Gastrocnemius medialis (tissue), 4 donors: ENCODE measurements around the gene UBE2V1. TPM values are rescaled to one million over a fixed set of nuclear protein-coding genes. Genes with fewer than 3 reads are reported as not detected.
"Not testable (repeated sequence)": the region's sequence is repeated elsewhere in the genome, so short reads cannot be mapped to it uniquely, and the experiment has no call there.

Source experiments
- ATAC-seq, 2 donors: fragments of 150-250 bp; one replicate each; pipeline ENCODE4 v1.9.1; 2016
- DNase-seq, 2 donors: peaks; one replicate each; pipeline ENCODE4 v3.0.0-alpha.2; 2019
- H3K27ac ChIP-seq, 4 donors: fragments of 200-600 bp; sonication (generic); 1 replicate in 1 of 4; 2 replicates in 3 of 4; pipeline ENCODE4 v1.5.1; 2016 to 2018; ENCODE audit warnings: mild to moderate bottlenecking in 2 of 4, moderate library complexity in 1 of 4
- H3K27me3 ChIP-seq, 3 donors: fragments of 200-600 bp; sonication (generic) in 2 of 3; 1 replicate in 1 of 3; 2 replicates in 2 of 3; pipeline versions ENCODE4 v1.5.1 to v1.6.0; 2016 to 2019; ENCODE audit warnings: mild to moderate bottlenecking in 1 of 3, moderate library complexity in 1 of 3
- H3K36me3 ChIP-seq, 2 donors: fragments of 200-600 bp; sonication (generic) in 1 of 2; one replicate each; pipeline ENCODE4 v1.5.1; 2017 to 2018
- H3K4me1 ChIP-seq, 2 donors: fragments of 200-600 bp; sonication (generic) in 1 of 2; one replicate each; pipeline ENCODE4 v1.5.1; 2016 to 2017; ENCODE audit warnings: mild to moderate bottlenecking in 2 of 2
- H3K4me3 ChIP-seq, 4 donors: fragments of 200-600 bp; sonication (generic) in 3 of 4; 1 replicate in 1 of 4; 2 replicates in 3 of 4; pipeline ENCODE4 v1.5.1; 2016 to 2019; ENCODE audit warnings: mild to moderate bottlenecking in 2 of 4
- H3K9me3 ChIP-seq, 3 donors: fragments of 200-600 bp; sonication (generic) in 2 of 3; 1 replicate in 1 of 3; 2 replicates in 2 of 3; pipeline ENCODE4 v1.5.1; 2016 to 2019
- CTCF ChIP-seq, 5 experiments: fragments of 450-650 bp in 3 of 5; fragments of 200-600 bp in 2 of 5; sonication (generic) in 2 of 5; IDR thresholded peaks in 4 of 5; conservative IDR thresholded peaks in 1 of 5; 1 replicate in 4 of 5; 2 replicates in 1 of 5; pipeline ENCODE4 v1.5.1; 2016 to 2019; ENCODE audit warnings: antibody characterized with exemption in 5 of 5, mild to moderate bottlenecking in 3 of 5, moderate library complexity in 3 of 5
- POLR2A ChIP-seq, 2 donors: fragments of 450-650 bp; IDR thresholded peaks; one replicate each; pipeline ENCODE4 v1.6.1; 2017; ENCODE audit warnings: antibody characterized with exemption in 2 of 2, mild to moderate bottlenecking in 2 of 2, moderate library complexity in 2 of 2
- in situ Hi-C, 4 donors: fragments of 200-750 bp; cut with MboI; loops; one replicate each; pipeline versions ENCODE4 v1.15.0 to v1.8.0; 2017; ENCODE audit warnings: low sequenced_read_pairs in 4 of 4
- intact Hi-C: fragments of 100-400 bp; cut with DNase I; formaldehyde crosslinking; loops from one replicate; pipeline ENCODE4 v1.15.1; 2023; ENCODE audit warnings: low total_unique reads
- total RNA-seq, 4 donors: library from RNA; depleted of rRNA; stranded (reverse); fragments of >200 nt; gene quantifications; one replicate each; pipeline versions ENCODE4 v1.1.0 to v1.2.3, GENCODE V29; 2016

UBE2V1 gene
- total RNA-seq, 4 donors from 2014 or later, result 37.6 to 58.5 (median 46.9) TPM

- DNase-seq, result peak; percentile 35 to 65
- ATAC-seq, result peak; percentile 15 to 35
- peaks cover 27 to 62% of the 10 kb centered on the region in 2 donors for H3K4me1 ChIP-seq
- no peak overlapping the region for H3K4me3 ChIP-seq
- intact Hi-C loops (no loop called here), in situ Hi-C loops (no loop called here)
- no peaks in the 10 kb centered on the region for H3K27me3 ChIP-seq
- no peak for TF ChIP-seq POLR2A (IDR thresholded peaks at IDR 0.05)
- peak in 4 of 5 experiments; percentile 13 to 36 (median 26) for TF ChIP-seq CTCF (IDR thresholded peaks at IDR 0.05 in 4 of 5, conservative IDR thresholded peaks at IDR 0.05 in 1 of 5)
- peak overlapping the region; percentile 85 to 96 (median 90) for H3K27ac ChIP-seq
- no peaks in the 10 kb centered on the region for H3K9me3 ChIP-seq
- H3K36me3 ChIP-seq, result peaks cover 0 to 10% of the 10 kb centered on the region in 2 donors
These were observed 25.8 kb upstream of the UBE2V1 start for GRCh38 chr20:50138479-50139393.

- Histone ChIP-seq H3K27ac (peak overlapping the region; percentile 85 to 96 (median 90)), H3K4me1 (peaks cover 32 to 67% of the 10 kb centered on the region in 2 donors), H3K4me3 (no peak overlapping the region), H3K36me3 (peaks cover 0 to 6% of the 10 kb centered on the region in 2 donors), H3K9me3 (no peaks in the 10 kb centered on the region), H3K27me3 (no peaks in the 10 kb centered on the region)
- intact Hi-C loops (no loop called here), in situ Hi-C loops (no loop called here)
- DNase-seq, result peak in 1 of 2 donors; percentile 54
- ATAC-seq, result peak; percentile 26 to 29
- TF ChIP-seq CTCF (IDR thresholded peaks at IDR 0.05 in 4 of 5, conservative IDR thresholded peaks at IDR 0.05 in 1 of 5) (no peak), POLR2A (IDR thresholded peaks at IDR 0.05) (no peak)
These were observed 25.1 kb upstream of the UBE2V1 start for GRCh38 chr20:50138120-50138478.

DNA sequence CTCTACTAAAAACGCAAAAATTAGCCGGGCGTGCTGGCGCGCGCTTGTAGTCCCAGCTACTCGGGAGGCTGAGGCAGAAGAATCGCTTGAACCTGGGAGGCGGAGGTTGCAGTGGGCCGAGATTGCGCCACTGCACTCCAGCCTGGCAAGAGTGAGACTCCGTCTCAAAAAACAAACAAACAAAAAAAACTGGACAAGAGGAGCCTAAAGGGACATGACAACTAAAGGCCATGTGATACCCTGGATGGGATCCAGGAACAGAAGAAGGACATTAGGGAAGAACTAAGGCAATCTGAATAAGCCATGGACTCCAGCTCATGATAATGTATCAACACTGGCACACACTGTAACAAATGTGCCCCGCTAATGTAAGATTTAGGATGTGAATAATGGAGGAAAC, 24.8 kb upstream of the UBE2V1 start:
- intact Hi-C loops, H3K9me3 ChIP-seq, H3K27me3 ChIP-seq, H3K36me3 ChIP-seq, in situ Hi-C loops: not testable (repeated sequence)
- Histone ChIP-seq H3K4me3 (peak overlapping the region in 1 of 4 donors; percentile 1), H3K27ac (peak overlapping the region; percentile 85 to 96 (median 90)), H3K4me1 (peaks cover 36 to 71% of the 10 kb centered on the region in 2 donors)
- DNase-seq, result peak; percentile 85 to 88
- ATAC-seq, result peak; percentile 67 to 84

- DNase-seq (peak in 1 of 2 donors; percentile 60), ATAC-seq (peak; percentile 34 to 58)
- peaks cover 42 to 78% of the 10 kb centered on the region in 2 donors for H3K4me1 ChIP-seq
- in situ Hi-C loops (no loop called here), intact Hi-C loops (no loop called here)
- peak overlapping the region; percentile 85 to 96 (median 90) for H3K27ac ChIP-seq
- H3K27me3 ChIP-seq, result no peaks in the 10 kb centered on the region
- peak overlapping the region in 1 of 4 donors; percentile 1 for H3K4me3 ChIP-seq
- no peaks in the 10 kb centered on the region for H3K9me3 ChIP-seq
- TF ChIP-seq CTCF (IDR thresholded peaks at IDR 0.05 in 4 of 5, conservative IDR thresholded peaks at IDR 0.05 in 1 of 5) (no peak), POLR2A (IDR thresholded peaks at IDR 0.05) (peak in 1 of 2 donors; percentile 33)
- H3K36me3 ChIP-seq, result no peaks in the 10 kb centered on the region
These were observed 24.1 kb upstream of the UBE2V1 start for GRCh38 chr20:50136822-50137599.

DNA sequence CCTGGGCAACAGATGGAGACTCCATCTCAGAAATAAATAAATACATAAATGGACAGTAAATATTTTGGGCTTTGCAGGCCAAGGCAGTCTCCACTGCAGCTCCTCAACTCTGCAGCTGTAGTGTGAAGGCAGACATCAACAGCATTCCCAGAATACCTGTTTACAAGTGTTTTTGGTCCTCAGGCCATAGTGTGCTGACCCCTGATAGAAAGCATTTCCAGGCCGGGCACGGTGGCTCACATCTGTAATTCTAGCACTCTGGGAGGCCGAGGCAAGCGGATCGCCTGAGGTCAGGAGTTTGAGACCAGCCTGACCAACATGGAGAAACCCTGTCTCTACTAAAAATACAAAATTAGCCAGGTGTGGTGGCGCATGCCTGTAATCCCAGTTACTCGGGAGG, 22.2 kb upstream of the UBE2V1 start:
- in situ Hi-C loops, H3K9me3 ChIP-seq, H3K27me3 ChIP-seq, H3K4me3 ChIP-seq, ATAC-seq, intact Hi-C loops, DNase-seq, H3K36me3 ChIP-seq: not testable (repeated sequence)
- Histone ChIP-seq H3K4me1 (peaks cover 59 to 93% of the 10 kb centered on the region in 2 donors), H3K27ac (peak overlapping the region; percentile 85 to 96 (median 90))
